Spleen (tissue), 11 donors: ENCODE measurements around the gene BCAR3. TPM values are rescaled to one million over a fixed set of nuclear protein-coding genes. Genes with fewer than 3 reads are reported as not detected.
A peak's percentile ranks its signal among the peaks of the same experiment; 100 is the strongest.

Experiments used
- DNase-seq: peaks from one replicate; pipeline ENCODE4 v3.0.0-alpha.2; 2020
- H3K27ac ChIP-seq, 8 donors: fragments of 200-600 bp; sonication (generic) in 7 of 8; 1 replicate in 4 of 8; 2 replicates in 4 of 8; pipeline versions ENCODE4 v1.5.0 to v1.8.0; 2016 to 2021; ENCODE audit warnings: inconsistent platforms in 4 of 8, mild to moderate bottlenecking in 4 of 8, moderate library complexity in 1 of 8
- H3K27me3 ChIP-seq, 7 donors: fragments of 200-600 bp; sonication (generic) in 6 of 7; replicated peaks in 1 of 7; 1 replicate in 4 of 7; 2 replicates in 3 of 7; pipeline versions ENCODE4 v1.5.0 to v1.8.0; 2016 to 2021; ENCODE audit warnings: inconsistent platforms in 3 of 7, mild to moderate bottlenecking in 1 of 7
- H3K36me3 ChIP-seq, 6 donors: fragments of 200-600 bp; sonication (generic) in 5 of 6; 1 replicate in 4 of 6; 2 replicates in 2 of 6; pipeline versions ENCODE4 v1.5.0 to v1.8.0; 2016 to 2021; ENCODE audit warnings: inconsistent platforms in 2 of 6
- H3K4me1 ChIP-seq, 6 donors: fragments of 200-600 bp; sonication (generic) in 5 of 6; 1 replicate in 3 of 6; 2 replicates in 3 of 6; pipeline versions ENCODE4 v1.5.0 to v1.8.0; 2016 to 2021; ENCODE audit warnings: inconsistent platforms in 3 of 6
- H3K4me3 ChIP-seq, 8 donors: fragments of 200-600 bp; sonication (generic) in 7 of 8; 1 replicate in 4 of 8; 2 replicates in 4 of 8; pipeline versions ENCODE4 v1.5.0 to v1.8.0; 2016 to 2021; ENCODE audit warnings: inconsistent platforms in 4 of 8, mild to moderate bottlenecking in 4 of 8, moderate library complexity in 2 of 8
- H3K9me3 ChIP-seq, 8 donors: fragments of 200-600 bp; sonication (generic) in 7 of 8; 1 replicate in 4 of 8; 2 replicates in 4 of 8; pipeline versions ENCODE4 v1.5.0 to v1.8.0; 2016 to 2021; ENCODE audit warnings: inconsistent platforms in 4 of 8
- POLR2A ChIP-seq, 3 donors: fragments of 450-650 bp; IDR thresholded peaks; one replicate each; pipeline ENCODE4 v1.5.1; 2017; ENCODE audit warnings: antibody characterized with exemption in 3 of 3, mild to moderate bottlenecking in 1 of 3
- POLR2AphosphoS5 ChIP-seq, 3 donors: sonication (generic); formaldehyde crosslinking; IDR thresholded peaks; one replicate each; pipeline ENCODE4 v1.5.1; 2017; ENCODE audit warnings: antibody characterized with exemption in 3 of 3
- WGBS, 5 donors: extraction: QIAGEN DNeasy Blood & Tissue Kit in 3 of 5; methylation state at CpG; one replicate each; pipeline versions ENCODE4 v1.1.5 to v1.1.7; 2013 to 2018; 5-methylcytosine and 5-hydroxymethylcytosine counted together
- intact Hi-C: fragments of 100-400 bp; cut with DNase I; formaldehyde crosslinking; loops from one replicate; pipeline ENCODE4 v1.15.0; 2023; ENCODE audit warnings: low total_unique reads
- polyA plus RNA-seq, 3 donors: library from polyadenylated mRNA; stranded (reverse); fragments of 200-250 nt; gene quantifications; one replicate each; pipeline ENCODE4 v1.2.1, GENCODE V29; 2013
- total RNA-seq, 7 donors: library from RNA; depleted of rRNA in 3 of 7; stranded (reverse); fragments of >200 nt in 3 of 7; fragmentation: NEBNext Ultra II Directional in 4 of 7; extraction: Animal tissue kit (Norgen Biotek cat#: 25700) in 4 of 7; gene quantifications; one replicate each; pipeline versions ENCODE4 v1.1.0 to v1.2.1, GENCODE V29; 2016 to 2021
- TF ChIP-seq, protein P1 (sequence below), 11 experiments: fragments of 200-600 bp in 7 of 11; fragments of 450-650 bp in 4 of 11; sonication (generic) in 4 of 11; IDR thresholded peaks in 8 of 11; conservative IDR thresholded peaks in 3 of 11; 1 replicate in 7 of 11; 2 replicates in 4 of 11; pipeline versions ENCODE4 v1.4.0 to v1.8.0; 2016 to 2021; ENCODE audit warnings: antibody characterized with exemption in 11 of 11, inconsistent platforms in 4 of 11, mild to moderate bottlenecking in 1 of 11
- donor health status: healthy with polysubstance abuse.
- donor health status: DM: no; HTN: no; CAD: no; lungs with moderate emphysema.
- donor health status: DM: no; HTN: no; CAD: no.
- donor health status: Bipolar disorder and iron deficiency.
- donor health status: healthy.
- donor health status: DM: no; HTN: no; CAD: no.
- donor health status: DM: yes; HTN: yes; CAD: no.

The BCAR3 gene
- total and polyA plus RNA-seq, 10 donors: 3.5 to 18.0 (median 11.8) TPM

GRCh38 chr1:93716163-93716562, 34.5 kb upstream of the BCAR3 start:
- WGBS, 5 donors: 80 to 95% (median 91%) methylated on average over 1 of the region's 1 CpG

DNA sequence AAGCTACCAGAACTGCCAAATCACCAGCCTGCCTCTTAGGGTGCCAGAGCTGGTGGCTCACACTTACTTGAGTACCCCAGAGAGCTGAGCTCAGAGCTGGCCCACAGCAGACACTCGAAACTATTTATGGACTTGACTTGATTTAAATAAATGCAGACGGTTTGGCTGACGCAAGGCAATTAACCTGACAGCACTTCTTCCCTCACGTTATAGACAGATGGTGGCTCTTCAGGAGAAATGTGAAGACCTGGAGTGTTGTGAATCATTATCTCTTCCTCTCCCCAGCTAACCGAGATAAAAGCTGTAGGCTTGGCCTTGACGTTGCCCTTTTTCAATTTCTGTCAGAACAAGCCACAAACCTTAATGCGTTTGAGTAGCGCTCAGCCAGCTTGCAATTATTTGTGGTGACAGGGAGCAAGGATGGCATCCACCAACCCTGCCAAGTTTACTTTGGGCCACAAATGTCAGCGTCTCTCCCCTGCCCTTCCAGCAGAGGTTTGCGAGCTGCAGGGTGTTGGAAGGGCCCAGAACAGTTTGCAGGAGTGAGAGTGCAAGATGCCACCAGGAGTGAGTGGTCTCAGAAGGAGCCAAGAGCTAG, 34.0 kb upstream of the BCAR3 start:
- H3K36me3 ChIP-seq: no peaks in the 10 kb centered on the region
- TF ChIP-seq POLR2AphosphoS5 (IDR thresholded peaks at IDR 0.05): no peak
- TF ChIP-seq, protein P1, sequence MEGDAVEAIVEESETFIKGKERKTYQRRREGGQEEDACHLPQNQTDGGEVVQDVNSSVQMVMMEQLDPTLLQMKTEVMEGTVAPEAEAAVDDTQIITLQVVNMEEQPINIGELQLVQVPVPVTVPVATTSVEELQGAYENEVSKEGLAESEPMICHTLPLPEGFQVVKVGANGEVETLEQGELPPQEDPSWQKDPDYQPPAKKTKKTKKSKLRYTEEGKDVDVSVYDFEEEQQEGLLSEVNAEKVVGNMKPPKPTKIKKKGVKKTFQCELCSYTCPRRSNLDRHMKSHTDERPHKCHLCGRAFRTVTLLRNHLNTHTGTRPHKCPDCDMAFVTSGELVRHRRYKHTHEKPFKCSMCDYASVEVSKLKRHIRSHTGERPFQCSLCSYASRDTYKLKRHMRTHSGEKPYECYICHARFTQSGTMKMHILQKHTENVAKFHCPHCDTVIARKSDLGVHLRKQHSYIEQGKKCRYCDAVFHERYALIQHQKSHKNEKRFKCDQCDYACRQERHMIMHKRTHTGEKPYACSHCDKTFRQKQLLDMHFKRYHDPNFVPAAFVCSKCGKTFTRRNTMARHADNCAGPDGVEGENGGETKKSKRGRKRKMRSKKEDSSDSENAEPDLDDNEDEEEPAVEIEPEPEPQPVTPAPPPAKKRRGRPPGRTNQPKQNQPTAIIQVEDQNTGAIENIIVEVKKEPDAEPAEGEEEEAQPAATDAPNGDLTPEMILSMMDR (IDR thresholded peaks at IDR 0.05 in 8 of 11, conservative IDR thresholded peaks at IDR 0.05 in 3 of 11): no peak
- no peak for TF ChIP-seq POLR2A (IDR thresholded peaks at IDR 0.05)
- peaks cover 0 to 23% (median 9%) of the 10 kb centered on the region in 6 donors for H3K4me1 ChIP-seq
- DNase-seq: no peak
- H3K4me3 ChIP-seq: no peak overlapping the region
- peaks cover 0 to 5% (median 0%) of the 10 kb centered on the region in 8 donors for H3K9me3 ChIP-seq
- intact Hi-C loops: no loop called here
- no peaks in the 10 kb centered on the region for H3K27me3 ChIP-seq
- 44 to 65% (median 54%) methylated on average over 9 to 10 of the region's 10 CpGs for WGBS, 5 donors
- H3K27ac ChIP-seq: peak overlapping the region in 2 of 8 donors; percentile 13 to 25

More at GRCh38 chr1:93716163-93716562, 34.5 kb upstream of the BCAR3 start:
- TF ChIP-seq, protein P1 (IDR thresholded peaks at IDR 0.05 in 8 of 11, conservative IDR thresholded peaks at IDR 0.05 in 3 of 11): no peak
- TF ChIP-seq POLR2A (IDR thresholded peaks at IDR 0.05) (no peak), POLR2AphosphoS5 (IDR thresholded peaks at IDR 0.05) (no peak)
- H3K27me3 ChIP-seq: no peaks in the 10 kb centered on the region
- no peak for DNase-seq
- no peak overlapping the region for H3K4me3 ChIP-seq
- peaks cover 0 to 27% (median 10%) of the 10 kb centered on the region in 6 donors for H3K4me1 ChIP-seq
- H3K9me3 ChIP-seq: peaks cover 0 to 5% (median 0%) of the 10 kb centered on the region in 8 donors
- no peaks in the 10 kb centered on the region for H3K36me3 ChIP-seq
- intact Hi-C loops: no loop called here
- H3K27ac ChIP-seq: peak overlapping the region in 1 of 8 donors; percentile 25

- no peak for DNase-seq
- no peaks in the 10 kb centered on the region for H3K36me3 ChIP-seq
- H3K4me1 ChIP-seq: peaks cover 3 to 34% (median 13%) of the 10 kb centered on the region in 6 donors
- no peak for TF ChIP-seq POLR2A (IDR thresholded peaks at IDR 0.05)
- no peak for TF ChIP-seq POLR2AphosphoS5 (IDR thresholded peaks at IDR 0.05)
- TF ChIP-seq, protein P1 (IDR thresholded peaks at IDR 0.05 in 8 of 11, conservative IDR thresholded peaks at IDR 0.05 in 3 of 11): no peak
- H3K27me3 ChIP-seq: no peaks in the 10 kb centered on the region
- no peak overlapping the region for H3K4me3 ChIP-seq
- intact Hi-C loops: no loop called here
- H3K9me3 ChIP-seq: peaks cover 0 to 5% (median 0%) of the 10 kb centered on the region in 8 donors
- 47 to 100% (median 98%) methylated on average over 1 of the region's 1 CpG for WGBS, 5 donors
- H3K27ac ChIP-seq: no peak overlapping the region
Measured at GRCh38 chr1:93714356-93714755, 32.7 kb upstream of the BCAR3 start.

DNA sequence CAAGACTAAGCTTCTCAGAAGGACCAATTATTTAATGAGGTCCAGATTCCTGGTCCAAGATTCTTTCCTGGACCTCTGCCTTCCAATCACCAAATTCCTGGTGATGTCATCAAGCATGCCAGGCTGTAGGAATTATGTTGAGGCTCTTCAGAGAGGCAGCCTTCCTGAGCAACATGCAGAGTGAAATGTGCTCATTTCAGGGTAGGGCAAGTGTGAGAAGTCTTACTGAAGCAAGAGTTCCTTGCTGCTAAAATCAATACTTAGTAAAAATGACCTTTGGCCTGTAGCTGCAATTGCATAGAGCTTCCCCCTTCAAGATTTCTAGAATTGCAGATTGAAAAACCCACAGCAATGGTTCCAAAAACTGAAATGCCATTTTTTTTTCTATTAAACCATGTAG, 31.7 kb upstream of the BCAR3 start:
- no peak for DNase-seq
- no peaks in the 10 kb centered on the region for H3K36me3 ChIP-seq
- peaks cover 0 to 5% (median 0%) of the 10 kb centered on the region in 8 donors for H3K9me3 ChIP-seq
- H3K4me1 ChIP-seq: peaks cover 13 to 44% (median 23%) of the 10 kb centered on the region in 6 donors
- intact Hi-C loops: no loop called here
- H3K27ac ChIP-seq: no peak overlapping the region
- no peak overlapping the region for H3K4me3 ChIP-seq
- TF ChIP-seq, protein P1 (IDR thresholded peaks at IDR 0.05 in 8 of 11, conservative IDR thresholded peaks at IDR 0.05 in 3 of 11): no peak
- no peak for TF ChIP-seq POLR2AphosphoS5 (IDR thresholded peaks at IDR 0.05)
- H3K27me3 ChIP-seq: no peaks in the 10 kb centered on the region
